Stimulated activated CD8-positive, alpha-beta memory T cell treated with anti-CD3 and anti-CD28 coated beads, Interleukin-4, amount 100 ng/mL, for 1 hour (primary cell): ENCODE data around the gene RIPOR2.

Experiments
- DNase-seq, 2 donors: peaks; one replicate each; pipeline ENCODE4 v3.0.0-alpha.2; 2020; ENCODE audit warnings: low read depth in 2 of 2, low spot score in 1 of 2

RIPOR2 gene

DNA sequence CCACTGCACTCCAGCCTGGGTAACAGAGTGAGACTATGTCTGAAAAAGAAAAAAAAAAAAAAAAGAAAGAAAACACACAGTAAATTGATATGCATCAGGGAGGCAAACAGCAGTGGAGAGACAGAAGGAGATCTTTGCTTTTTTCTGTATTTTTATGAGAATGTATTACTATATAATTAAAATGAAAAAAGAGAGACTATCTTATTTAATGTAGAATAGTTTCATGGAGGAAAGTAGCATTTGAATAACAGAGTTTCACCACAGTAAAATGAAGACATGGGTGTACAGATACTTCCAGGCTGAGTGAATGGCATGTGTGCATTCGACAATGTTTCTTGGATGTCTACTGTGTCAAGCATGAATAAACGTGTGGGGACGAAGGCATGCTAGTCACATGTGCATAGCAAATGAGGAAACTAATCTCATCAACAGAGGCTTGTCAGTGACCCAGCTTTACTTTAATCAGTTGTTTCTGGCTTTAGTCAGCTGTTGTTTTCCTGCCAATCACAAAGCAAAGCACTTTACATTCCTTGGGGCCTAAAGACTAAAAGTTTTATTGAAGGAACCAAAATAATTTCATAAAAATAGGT lies 81.6 kb downstream of the RIPOR2 start:
- no peak for DNase-seq

GRCh38 chr6:24851086-24851485 lies 84.7 kb downstream of the RIPOR2 start:
- no peak for DNase-seq

DNA sequence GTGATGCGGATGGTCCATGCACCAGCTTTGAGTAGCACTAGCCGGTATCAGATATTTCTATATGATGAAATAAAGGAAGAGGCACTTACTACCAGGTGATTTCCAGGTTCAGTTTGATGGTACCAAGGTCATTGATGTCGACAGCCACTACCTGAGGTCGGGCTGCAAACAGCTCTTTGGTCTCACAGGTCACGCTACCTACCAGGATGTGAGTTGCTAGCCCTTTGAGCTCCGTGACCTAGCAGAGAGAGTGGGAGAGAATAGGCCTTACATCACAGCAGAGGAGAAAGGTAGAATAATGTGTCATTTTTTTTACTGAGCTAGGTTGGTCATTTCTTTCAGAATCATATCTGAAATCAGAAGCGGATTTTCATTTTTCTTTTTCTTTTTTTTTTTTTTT lies 86.0 kb downstream of the RIPOR2 start:
- DNase-seq, result no peak

DNA sequence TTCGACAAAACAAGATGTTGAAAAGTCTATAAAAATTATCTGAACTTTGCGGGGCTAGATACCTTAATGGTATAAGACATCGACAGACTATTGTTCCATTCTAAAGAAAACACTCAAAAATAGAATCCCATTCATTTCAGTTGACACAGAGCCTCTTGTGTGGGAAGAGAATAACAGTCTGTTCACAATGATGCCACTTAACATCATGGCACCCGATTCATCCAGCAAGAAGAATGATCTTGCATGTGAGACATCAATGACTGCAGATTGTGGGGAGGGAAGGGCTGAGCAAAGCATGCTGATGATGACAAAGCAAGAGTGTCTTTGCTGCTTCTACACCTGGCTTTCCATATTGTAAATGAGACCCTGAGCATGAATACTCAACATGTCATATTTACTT lies 87.3 kb downstream of the RIPOR2 start:
- no peak for DNase-seq

GRCh38 chr6:24847402-24847801 lies 88.4 kb downstream of the RIPOR2 start:
- no peak for DNase-seq

GRCh38 chr6:24845578-24845977 lies 90.2 kb downstream of the RIPOR2 start:
- no peak for DNase-seq

GRCh38 chr6:24844903-24845302 lies 90.9 kb downstream of the RIPOR2 start:
- no peak for DNase-seq

GRCh38 chr6:24844061-24844460 lies 91.7 kb downstream of the RIPOR2 start:
- no peak for DNase-seq

DNA sequence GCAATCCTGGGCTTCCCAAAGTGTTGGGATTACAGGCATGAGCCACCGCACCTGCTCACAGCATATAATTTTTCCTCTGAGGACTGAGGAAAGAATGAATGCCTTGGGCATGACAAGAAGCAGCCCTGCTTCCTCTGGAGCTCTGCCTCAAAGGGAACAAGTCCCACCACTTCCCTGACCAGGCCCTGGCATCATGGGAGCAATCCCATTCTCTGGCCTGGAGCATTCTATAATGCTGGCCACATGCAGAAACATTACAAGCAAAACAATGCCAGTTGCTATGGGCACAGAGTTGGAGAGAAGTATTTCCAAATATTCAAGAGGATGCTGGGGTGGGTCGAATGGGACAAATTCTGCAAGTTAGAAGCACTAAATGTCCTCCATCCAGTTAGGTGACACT lies 95.6 kb downstream of the RIPOR2 start:
- no peak for DNase-seq

GRCh38 chr6:24838994-24839393 lies 96.8 kb downstream of the RIPOR2 start:
- DNase-seq, result no peak

DNA sequence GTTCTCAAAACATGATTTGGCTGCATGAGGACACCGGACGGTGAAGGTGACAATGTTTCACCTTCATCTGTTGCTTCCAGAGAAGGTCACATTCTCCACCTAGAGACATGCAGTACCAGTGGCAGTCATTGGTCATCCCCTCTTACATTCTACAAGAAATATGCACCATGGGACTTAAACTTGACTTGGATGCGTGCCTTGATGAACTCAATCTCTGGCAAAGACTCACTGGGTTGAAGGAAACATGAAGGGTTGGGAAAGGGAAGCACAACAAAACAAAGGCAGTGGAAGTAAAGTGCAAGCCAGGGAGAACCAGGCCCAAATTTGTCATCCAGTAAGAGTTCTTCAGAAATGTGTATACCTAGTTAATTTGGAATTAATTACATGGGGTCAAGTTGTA lies 97.7 kb downstream of the RIPOR2 start:
- DNase-seq, result no peak

DNA sequence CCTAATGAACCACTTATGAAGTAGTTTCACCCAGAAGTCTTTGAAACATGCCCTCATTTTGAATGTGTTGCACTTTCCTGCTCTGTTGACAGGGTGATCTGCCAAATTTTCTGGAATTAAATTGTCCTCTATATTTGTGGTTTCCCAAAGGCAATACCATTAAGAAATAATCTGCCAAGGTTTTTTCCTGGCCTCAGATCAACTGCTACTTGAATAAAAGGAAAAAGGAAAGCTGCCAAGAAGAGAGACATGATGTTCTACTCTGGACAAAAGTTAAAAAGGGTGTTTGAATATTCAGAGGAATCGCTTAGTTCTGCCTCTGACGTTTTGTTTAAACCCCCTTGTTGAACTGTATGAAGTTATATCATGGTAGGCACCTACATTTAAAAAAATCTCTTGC lies 99.7 kb downstream of the RIPOR2 start:
- DNase-seq, result no peak

DNA sequence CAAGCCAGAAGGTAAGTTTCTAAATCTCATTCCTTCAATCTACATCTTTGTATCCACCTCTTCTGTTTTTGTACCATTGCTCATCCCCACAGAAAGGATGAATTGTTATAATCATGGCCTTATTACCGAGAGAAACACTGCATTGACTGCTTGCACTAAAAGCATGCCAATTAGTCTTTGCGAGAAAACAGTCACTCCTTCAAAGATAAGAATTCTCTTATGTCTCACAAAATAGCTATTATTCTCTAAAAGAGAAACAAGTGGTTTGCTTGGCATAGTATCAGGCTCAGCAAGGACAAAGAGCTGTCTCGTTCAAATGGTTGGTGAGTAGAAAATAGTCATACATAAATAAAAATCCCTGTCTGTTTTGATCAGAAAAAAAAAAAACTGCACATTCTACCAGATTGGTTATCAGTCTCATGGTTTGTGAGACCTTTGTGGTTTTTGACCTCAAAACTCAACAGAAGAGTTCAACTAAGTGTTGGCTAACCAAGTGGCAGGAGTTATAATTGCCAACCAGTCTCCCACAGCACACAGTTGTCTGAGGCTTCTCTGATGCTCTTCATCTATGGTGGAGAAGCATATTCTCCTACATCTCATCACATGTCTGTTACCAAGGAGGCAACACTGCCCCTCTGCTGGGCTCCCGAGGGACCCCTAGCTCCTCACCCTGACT lies 101.9 kb downstream of the RIPOR2 start:
- no peak for DNase-seq

DNA sequence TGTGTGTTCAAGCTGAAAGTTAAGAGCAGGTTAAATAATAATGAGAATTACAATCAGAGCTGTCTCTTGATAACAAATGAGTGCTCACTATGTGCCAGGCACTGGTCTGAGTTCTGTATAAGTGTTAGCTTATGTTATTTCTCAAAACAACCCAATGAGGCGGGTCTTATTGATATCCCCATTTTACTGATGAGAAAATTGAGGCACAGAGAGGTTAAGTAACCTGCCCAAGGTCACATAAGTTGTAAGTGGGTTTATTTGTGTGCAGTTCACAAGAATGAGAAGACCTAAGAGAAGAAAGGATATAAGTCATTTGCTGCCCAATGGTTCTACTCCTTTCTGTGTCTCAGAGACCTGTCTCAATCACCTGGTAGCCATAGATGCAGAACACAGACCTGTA lies 103.0 kb downstream of the RIPOR2 start:
- no peak for DNase-seq

DNA sequence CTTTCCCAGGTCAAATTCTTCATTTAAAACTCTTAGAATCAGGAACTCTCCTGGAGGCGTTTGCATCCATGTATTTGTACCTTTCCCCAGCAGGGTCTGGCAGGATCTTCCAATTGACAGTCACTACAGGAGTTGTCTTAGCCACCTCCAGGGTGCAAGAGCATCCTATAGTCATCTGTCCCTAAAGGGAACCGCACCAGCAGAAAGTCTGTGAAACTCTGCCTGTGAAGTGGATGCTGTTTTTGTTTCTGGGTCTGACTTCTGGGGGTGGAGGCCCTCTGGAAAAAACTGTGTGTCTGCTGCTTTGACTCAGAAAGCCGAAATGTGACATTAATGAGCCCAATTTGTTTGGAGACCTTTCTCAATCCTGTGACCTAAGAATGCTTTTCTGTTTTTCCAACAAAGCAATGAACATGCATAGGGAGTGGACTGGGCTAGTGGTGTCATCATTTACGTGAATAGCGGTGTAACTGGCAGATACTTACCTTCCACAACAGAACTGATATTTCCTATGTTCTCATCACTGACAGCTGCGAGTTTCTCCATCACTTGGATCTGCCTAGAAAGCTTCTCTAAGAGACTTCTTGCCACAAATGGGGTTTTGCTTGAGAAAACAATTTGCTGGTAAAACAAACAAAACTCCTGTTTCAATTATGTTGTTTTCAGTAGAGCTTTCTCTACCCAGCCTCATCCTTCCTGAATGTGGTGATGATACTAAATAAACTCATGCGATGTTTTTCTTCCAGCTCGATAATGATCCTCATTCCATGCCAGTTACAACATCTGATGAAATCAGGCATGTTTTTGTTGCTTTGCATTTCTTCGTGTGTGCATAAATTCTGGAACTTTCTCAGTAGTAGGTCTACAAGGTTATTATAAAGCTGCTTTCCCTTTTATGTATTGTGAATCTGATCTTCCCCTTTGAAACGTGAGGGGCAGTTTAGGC lies 103.7 kb downstream of the RIPOR2 start:
- DNase-seq, result no peak

DNA sequence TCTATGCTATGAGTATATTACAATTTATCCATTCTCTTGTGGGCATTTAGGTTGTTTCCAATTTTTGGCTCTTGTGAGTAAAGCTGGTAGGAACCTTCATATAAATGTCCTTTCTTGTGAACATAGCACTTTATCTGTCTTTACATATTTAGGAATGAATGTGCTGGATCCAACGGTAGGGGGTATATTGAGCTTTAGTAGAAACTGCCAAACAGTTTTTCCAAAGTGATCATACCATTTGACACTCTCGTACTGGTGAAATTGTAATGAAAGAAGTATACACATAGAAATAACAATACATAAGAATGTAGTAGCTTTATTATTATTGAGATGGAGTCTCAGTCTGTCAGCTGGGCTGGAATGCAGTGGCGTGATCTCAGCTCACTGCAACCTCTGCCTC lies 106.1 kb downstream of the RIPOR2 start:
- DNase-seq, result no peak

GRCh38 chr6:24827970-24828369 lies 107.8 kb downstream of the RIPOR2 start:
- DNase-seq, result no peak

DNA sequence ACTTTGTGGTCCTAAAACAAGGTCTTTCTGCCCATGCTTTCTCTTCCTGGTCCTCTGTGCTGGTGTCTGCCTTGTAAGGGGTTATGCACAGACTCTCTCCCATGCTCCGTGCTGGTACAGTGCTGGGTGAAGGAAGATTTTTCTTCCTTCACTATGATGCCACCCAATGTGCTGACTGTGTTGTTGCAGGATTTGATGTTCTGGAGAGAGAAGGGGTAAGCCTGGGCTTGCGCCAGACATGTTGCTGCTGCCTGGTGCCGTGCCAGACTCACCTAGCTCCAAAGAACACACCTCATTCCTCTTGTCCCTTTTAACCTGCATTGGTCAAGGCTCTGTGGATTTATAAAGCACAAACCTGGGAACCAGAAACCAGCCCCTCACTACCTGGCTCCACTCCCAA lies 108.6 kb downstream of the RIPOR2 start:
- DNase-seq, result no peak

- no peak for DNase-seq
These were observed 110.6 kb downstream of the RIPOR2 start for GRCh38 chr6:24825130-24825630.

DNA sequence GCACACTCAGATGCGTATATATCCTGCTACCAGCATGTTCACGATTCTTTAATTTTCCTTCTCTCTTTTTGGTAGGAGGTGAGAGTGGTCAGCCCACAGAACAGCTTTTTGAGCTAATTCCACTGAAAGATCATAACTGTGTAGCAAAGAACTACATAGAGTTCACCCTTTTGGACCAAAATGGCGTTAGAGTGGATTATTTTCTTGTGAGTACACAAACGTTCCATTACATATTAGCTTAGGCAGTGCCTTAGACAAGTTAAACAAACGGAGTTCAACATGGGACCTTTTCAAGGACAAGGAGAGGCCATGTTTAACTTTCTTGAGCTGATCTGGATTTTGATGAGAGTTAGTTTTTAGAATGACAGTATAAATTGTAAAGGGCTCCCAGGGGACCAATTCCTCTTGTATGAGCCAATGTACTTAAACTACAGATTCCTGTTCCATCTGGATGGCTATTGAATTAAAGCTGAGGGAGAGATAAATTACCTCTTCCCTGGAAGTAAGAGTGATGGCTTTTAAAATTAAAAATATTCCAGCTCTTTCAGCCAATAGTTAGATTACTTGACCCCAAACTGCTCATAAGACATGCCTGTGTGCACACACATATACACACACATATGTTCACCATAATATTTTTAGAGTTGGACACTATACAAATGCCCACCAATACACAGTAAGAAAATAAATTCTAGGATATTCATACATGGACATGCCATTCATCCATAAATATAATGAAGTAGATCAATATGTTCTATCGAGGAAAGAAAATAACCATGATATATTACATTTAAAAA lies 111.4 kb downstream of the RIPOR2 start:
- DNase-seq, result no peak

DNA sequence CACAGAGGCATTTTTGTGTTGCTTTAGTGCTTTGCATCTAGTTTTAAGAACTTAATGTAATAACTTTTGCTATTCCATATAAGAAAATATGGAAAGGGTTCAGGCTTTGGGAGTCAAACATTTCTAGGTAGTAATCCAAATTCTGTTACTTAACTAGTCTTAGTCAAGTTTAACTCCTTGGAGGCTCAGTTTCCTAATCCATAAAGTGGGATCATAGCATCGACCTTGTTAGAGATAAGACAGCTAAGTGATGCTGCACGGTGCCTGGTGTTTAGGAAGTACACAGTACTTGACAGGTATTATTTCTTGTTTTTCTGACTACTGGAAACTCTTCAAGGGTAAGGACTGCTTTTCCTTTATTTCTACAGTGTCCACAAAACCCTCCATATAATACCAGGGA lies 112.6 kb downstream of the RIPOR2 start:
- DNase-seq, result no peak
